GM12878 (cell line): ENCODE measurements around the gene ZNF423. TPM values are rescaled to one million over a fixed set of nuclear protein-coding genes. Genes with fewer than 3 reads are reported as not detected.

Experiments
- ATAC-seq: fragments of 200-7000 bp; cut with Tn5 transposase; 3 replicates; pipeline ENCODE4 v1.9.1; 2020; ENCODE audit warnings: mild to moderate bottlenecking, moderate library complexity
- BruUV-seq: library from RNA; stranded (reverse); fragments of 400-500 nt; replicated peaks from 2 replicates; lab custom pipeline; 2021; lab: Mats Ljungman, UMichigan
- CTCF ChIA-PET: fragments of 300-600 bp; sonication (Branson Sonifier 250); formaldehyde crosslinking; extraction: SDS; loops from one replicate; lab custom pipeline; 2021; ENCODE audit warnings: inconsistent platforms; lab: Yijun Ruan, JAX
- POLR2A ChIA-PET: fragments of 350-600 bp; formaldehyde crosslinking; extraction: SDS; loops from one replicate; lab custom pipeline; 2021; ENCODE audit warnings: inconsistent platforms; lab: Charles Lee
- RAD21 ChIA-PET: fragments of 300-600 bp; sonication (Branson Sonifier 250); formaldehyde crosslinking; loops from one replicate; lab custom pipeline; 2023; ENCODE audit warnings: antibody characterized with exemption; ENCODE audit not compliant: unreplicated experiment; lab: Charles Lee
- SMC1A ChIA-PET: fragments of 300-600 bp; sonication (Branson Sonifier 250); formaldehyde crosslinking; loops from one replicate; lab custom pipeline; 2023; ENCODE audit not compliant: unreplicated experiment, uncharacterized antibody; lab: Charles Lee
- DNase-seq: peaks from one replicate; pipeline ENCODE4 v3.0.0-alpha.2; 2011; ENCODE audit warnings: low read depth, low spot score
- FAIRE-seq: peaks from 3 replicates; lab custom pipeline; 2011; peaks lifted over from hg19 to GRCh38; lab: Jason Lieb, UNC
- H2AFZ ChIP-seq: 2 replicates; pipeline ENCODE4 v1.6.0; 2011; ENCODE audit warnings: low read depth, low read length, control low read depth; ENCODE audit not compliant: control insufficient read depth
- H3K27ac ChIP-seq: 2 replicates; pipeline ENCODE4 v1.5.1; 2011; ENCODE audit warnings: control low read depth; ENCODE audit not compliant: control insufficient read depth, insufficient read depth
- H3K27me3 ChIP-seq, 2 experiments: replicated peaks in 1 of 2; 2 replicates each; pipeline versions ENCODE4 v1.6.0 to v1.6.1; 2011; ENCODE audit warnings: low read length in 1 of 2; ENCODE audit not compliant: control insufficient read depth in 2 of 2, insufficient read depth in 2 of 2
- H3K36me3 ChIP-seq, 2 experiments: 2 replicates each; pipeline ENCODE4 v1.5.1; 2011; ENCODE audit warnings: low read length in 1 of 2; ENCODE audit not compliant: control insufficient read depth in 2 of 2, insufficient read depth in 2 of 2
- H3K4me1 ChIP-seq: 2 replicates; pipeline ENCODE4 v1.6.1; 2011; ENCODE audit warnings: mild to moderate bottlenecking, low read length, moderate library complexity, mixed read lengths; ENCODE audit not compliant: control insufficient read depth, insufficient read depth
- H3K4me2 ChIP-seq: 2 replicates; pipeline ENCODE4 v1.6.0; 2011; ENCODE audit warnings: control low read depth; ENCODE audit not compliant: control insufficient read depth, insufficient read depth
- H3K4me3 ChIP-seq: fragments of 200-600 bp; sonication (generic); 2 replicates; pipeline ENCODE4 v1.5.1; 2016
- H3K79me2 ChIP-seq: 2 replicates; pipeline ENCODE4 v1.6.0; 2011; ENCODE audit warnings: low read length; ENCODE audit not compliant: control insufficient read depth, insufficient read depth
- H3K9ac ChIP-seq: 2 replicates; pipeline ENCODE4 v1.8.0; 2011; ENCODE audit warnings: low read length, control low read depth, mixed read lengths; ENCODE audit not compliant: control insufficient read depth, insufficient read depth
- H3K9me3 ChIP-seq: replicated peaks from 3 replicates; pipeline ENCODE4 v1.5.1; 2011; ENCODE audit warnings: mild to moderate bottlenecking, low read length; ENCODE audit not compliant: control insufficient read depth, insufficient read depth
- H4K20me1 ChIP-seq: 2 replicates; pipeline ENCODE4 v1.6.0; 2011; ENCODE audit not compliant: control insufficient read depth, insufficient read depth
- BMI1 ChIP-seq: fragments of 450-650 bp; IDR thresholded peaks from 2 replicates; pipeline ENCODE4 v1.6.1; 2016; ENCODE audit warnings: mild to moderate bottlenecking, moderate library complexity, borderline replicate concordance
- CBFB ChIP-seq: IDR thresholded peaks from 2 replicates; pipeline ENCODE4 v1.6.1; 2016; ENCODE audit warnings: antibody characterized with exemption, low read depth
- DPF2 ChIP-seq: fragments of 450-650 bp; IDR thresholded peaks from 2 replicates; pipeline ENCODE4 v1.6.1; 2017; ENCODE audit warnings: mild to moderate bottlenecking
- HDGF ChIP-seq: fragments of 450-650 bp; IDR thresholded peaks from 2 replicates; pipeline ENCODE4 v1.6.1; 2016; ENCODE audit warnings: antibody characterized with exemption
- NFIC ChIP-seq: IDR thresholded peaks from 2 replicates; pipeline ENCODE4 v1.6.1; 2012; ENCODE audit warnings: low read depth, mild to moderate bottlenecking, inconsistent platforms, low read length, moderate library complexity
- NR2C2 ChIP-seq: IDR thresholded peaks from 2 replicates; pipeline ENCODE4 v1.6.1; 2011; ENCODE audit warnings: borderline replicate concordance, low read depth; ENCODE audit not compliant: control insufficient read depth, insufficient read length
- NRF1 ChIP-seq: conservative IDR thresholded peaks from 2 replicates; pipeline ENCODE4 v1.6.1; 2011; ENCODE audit warnings: mild to moderate bottlenecking, low read depth, low read length, improper control_type of control experiment
- PAX5 ChIP-seq: IDR thresholded peaks from 2 replicates; pipeline ENCODE4 v1.6.1; 2011; ENCODE audit warnings: low read depth, low read length, borderline replicate concordance
- PAX8 ChIP-seq: fragments of 450-650 bp; IDR thresholded peaks from 2 replicates; pipeline ENCODE4 v1.6.1; 2017; ENCODE audit warnings: mild to moderate bottlenecking, moderate library complexity
- POU2F2 ChIP-seq: IDR thresholded peaks from 3 replicates; pipeline ENCODE4 v1.6.1; 2011; ENCODE audit warnings: low read depth, mild to moderate bottlenecking, low read length, borderline replicate concordance
- RELA ChIP-seq: fragments of 450-650 bp; IDR thresholded peaks from 2 replicates; pipeline ENCODE4 v1.8.0; 2014; ENCODE audit warnings: borderline replicate concordance; ENCODE audit not compliant: partially characterized antibody
- SIX5 ChIP-seq: IDR thresholded peaks from 2 replicates; pipeline ENCODE4 v1.6.1; 2011; ENCODE audit warnings: mild to moderate bottlenecking, low read depth, low read length, moderate library complexity; ENCODE audit not compliant: severe bottlenecking
- WGBS: methylation state at CpG from one replicate; pipeline ENCODE4 v1.1.6; 2016; ENCODE audit warnings: low lambda C conversion rate; ENCODE audit not compliant: insufficient replicate concordance, insufficient coverage; ENCODE audit errors: missing lambda C conversion rate; 5-methylcytosine and 5-hydroxymethylcytosine counted together
- in situ Hi-C: fragments of 300-500 bp; cut with MboI; formaldehyde crosslinking; loops from 9 replicates; pipeline ENCODE4 v1.14.3; 2018; ENCODE audit warnings: mixed read lengths
- intact Hi-C: fragments of 100-400 bp; cut with micrococcal nuclease; formaldehyde crosslinking; loops from one replicate; pipeline ENCODE4 v1.14.2; 2022; ENCODE audit not compliant: unreplicated experiment
- polyA plus RNA-seq, 11 experiments: library from polyadenylated mRNA; depleted of rRNA in 4 of 11; unstranded in 6 of 11; stranded (reverse) in 5 of 11; fragments of >200 nt; fragmentation: Nextera tagmentation in 4 of 11; fragmentation: Illumina TruSeq in 1 of 11; extraction: Ambion mirVana in 4 of 11; extraction: Trizol in 1 of 11; gene quantifications; 1 replicate in 1 of 11; 2 replicates in 10 of 11; pipeline versions ENCODE4 v1.2.1 to v1.2.3, GENCODE V29; 2011 to 2016; ENCODE audit warnings: inconsistent platforms in 2 of 11, missing spikeins in 2 of 11, low read depth in 1 of 11
- total RNA-seq, 4 experiments: library from RNA; depleted of rRNA in 3 of 4; stranded (reverse); fragments of >200 nt in 3 of 4; fragmentation: Illumina TruSeq in 1 of 4; extraction: Trizol in 1 of 4; gene quantifications; 2 replicates each; pipeline versions ENCODE4 v1.2.1 to v1.2.3, GENCODE V29; 2013 to 2021
- TF ChIP-seq, protein P1 (sequence below): fragments of 450-650 bp; IDR thresholded peaks from 2 replicates; pipeline ENCODE4 v1.6.1; 2017; ENCODE audit warnings: low read depth, mild to moderate bottlenecking, moderate library complexity
- TF ChIP-seq, protein P2 (sequence below): fragments of 450-650 bp; IDR thresholded peaks from 2 replicates; pipeline ENCODE4 v1.6.1; 2018; ENCODE audit warnings: borderline replicate concordance, mild to moderate bottlenecking; ENCODE audit not compliant: partially characterized antibody

The ZNF423 gene
- total and polyA plus RNA-seq, 10 of the 15 experiments (the other 5 are each of a cell fraction or from before 2014, with no cell fraction given) = 0.03 to 0.64 (median 0.10) TPM

DNA sequence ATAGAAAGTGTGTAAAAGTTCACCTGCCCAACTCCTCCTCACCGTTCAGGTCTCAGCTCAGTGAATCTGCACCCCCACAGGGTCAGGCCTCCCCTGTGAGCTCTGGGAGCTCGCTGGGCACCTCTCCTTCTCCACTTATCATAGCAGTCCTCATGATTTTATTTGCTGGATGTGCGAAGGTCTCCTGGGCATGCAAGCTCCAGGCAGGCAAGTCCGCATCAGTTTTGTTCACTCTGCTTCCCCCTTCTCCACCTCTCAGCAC is 112.8 kb downstream of the ZNF423 start:
- no peak overlapping the region for H3K9ac ChIP-seq
- H3K4me3 ChIP-seq = no peak overlapping the region
- intact Hi-C loops (no loop called here), in situ Hi-C loops (no loop called here)
- H3K27me3 ChIP-seq = peaks cover 0 to 1% of the 10 kb centered on the region in 2 experiments; a peak in 2 of 4 replicates
- H3K79me2 ChIP-seq = no peaks in the 10 kb centered on the region
- BruUV-seq = no TSS peak
- POLR2A ChIA-PET = no interaction called here
- CTCF ChIA-PET = no interaction called here
- H3K4me2 ChIP-seq = no peak overlapping the region
- SMC1A ChIA-PET = no interaction called here
- H3K9me3 ChIP-seq = no peaks in the 10 kb centered on the region
- no peak for DNase-seq
- H2AFZ ChIP-seq = no peak overlapping the region
- no peak for TF ChIP-seq NRF1
- no peak for TF ChIP-seq SIX5
- no peak for TF ChIP-seq PAX5
- TF ChIP-seq, protein P1, sequence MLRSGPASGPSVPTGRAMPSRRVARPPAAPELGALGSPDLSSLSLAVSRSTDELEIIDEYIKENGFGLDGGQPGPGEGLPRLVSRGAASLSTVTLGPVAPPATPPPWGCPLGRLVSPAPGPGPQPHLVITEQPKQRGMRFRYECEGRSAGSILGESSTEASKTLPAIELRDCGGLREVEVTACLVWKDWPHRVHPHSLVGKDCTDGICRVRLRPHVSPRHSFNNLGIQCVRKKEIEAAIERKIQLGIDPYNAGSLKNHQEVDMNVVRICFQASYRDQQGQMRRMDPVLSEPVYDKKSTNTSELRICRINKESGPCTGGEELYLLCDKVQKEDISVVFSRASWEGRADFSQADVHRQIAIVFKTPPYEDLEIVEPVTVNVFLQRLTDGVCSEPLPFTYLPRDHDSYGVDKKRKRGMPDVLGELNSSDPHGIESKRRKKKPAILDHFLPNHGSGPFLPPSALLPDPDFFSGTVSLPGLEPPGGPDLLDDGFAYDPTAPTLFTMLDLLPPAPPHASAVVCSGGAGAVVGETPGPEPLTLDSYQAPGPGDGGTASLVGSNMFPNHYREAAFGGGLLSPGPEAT = no peak
- TF ChIP-seq, protein P2, sequence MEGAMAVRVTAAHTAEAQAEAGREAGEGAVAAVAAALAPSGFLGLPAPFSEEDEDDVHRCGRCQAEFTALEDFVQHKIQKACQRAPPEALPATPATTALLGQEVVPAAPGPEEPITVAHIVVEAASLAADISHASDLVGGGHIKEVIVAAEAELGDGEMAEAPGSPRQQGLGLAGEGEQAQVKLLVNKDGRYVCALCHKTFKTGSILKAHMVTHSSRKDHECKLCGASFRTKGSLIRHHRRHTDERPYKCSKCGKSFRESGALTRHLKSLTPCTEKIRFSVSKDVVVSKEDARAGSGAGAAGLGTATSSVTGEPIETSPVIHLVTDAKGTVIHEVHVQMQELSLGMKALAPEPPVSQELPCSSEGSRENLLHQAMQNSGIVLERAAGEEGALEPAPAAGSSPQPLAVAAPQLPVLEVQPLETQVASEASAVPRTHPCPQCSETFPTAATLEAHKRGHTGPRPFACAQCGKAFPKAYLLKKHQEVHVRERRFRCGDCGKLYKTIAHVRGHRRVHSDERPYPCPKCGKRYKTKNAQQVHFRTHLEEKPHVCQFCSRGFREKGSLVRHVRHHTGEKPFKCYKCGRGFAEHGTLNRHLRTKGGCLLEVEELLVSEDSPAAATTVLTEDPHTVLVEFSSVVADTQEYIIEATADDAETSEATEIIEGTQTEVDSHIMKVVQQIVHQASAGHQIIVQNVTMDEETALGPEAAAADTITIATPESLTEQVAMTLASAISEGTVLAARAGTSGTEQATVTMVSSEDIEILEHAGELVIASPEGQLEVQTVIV = no peak
- TF ChIP-seq NR2C2 = no peak
- TF ChIP-seq BMI1 = no peak
- no peak for TF ChIP-seq POU2F2
- no peak for TF ChIP-seq DPF2
- TF ChIP-seq NFIC = no peak
- no peak for TF ChIP-seq PAX8
- TF ChIP-seq RELA = no peak
- no peak for TF ChIP-seq CBFB
- no peak for TF ChIP-seq HDGF
- H4K20me1 ChIP-seq = no peaks in the 10 kb centered on the region
- ATAC-seq = no peak
- H3K27ac ChIP-seq = no peak overlapping the region
- no peak for FAIRE-seq
- WGBS = 51% methylated on average over 4 of the region's 4 CpGs
- no peaks in the 10 kb centered on the region for H3K4me1 ChIP-seq
- RAD21 ChIA-PET = no interaction called here
- no peaks in the 10 kb centered on the region for H3K36me3 ChIP-seq
